GM19455 (cell line): Measurements from ENCODE around the gene NDUFAF7.
A peak's percentile ranks its signal among the peaks of the same experiment; 100 is the strongest.
"Not testable (repeated sequence)": the region's sequence is repeated elsewhere in the genome, so short reads cannot be mapped to it uniquely, and the experiment has no call there.

Experiments
- ATAC-seq: cut with Tn5 transposase; IDR thresholded peaks from one replicate; pipeline ENCODE4 v1.9.1; 2021; ENCODE audit not compliant: unreplicated experiment

The NDUFAF7 gene

GRCh38 chr2:37231241-37232130 lies at the start of gene NDUFAF7, which contains the start of gene CEBPZ:
TSS of gene NDUFAF7 (plus strand) at chr2:37231658. CDS start at chr2:37231706, 48 bp downstream.
TSS of gene CEBPZ (minus strand) at chr2:37231596. CDS start at chr2:37231567, 29 bp downstream.
- peak; percentile 96 for ATAC-seq

- ATAC-seq = no peak
These were observed 49.5 kb upstream of the NDUFAF7 start for GRCh38 chr2:37181726-37182684.

- ATAC-seq = no peak
These were observed 42.9 kb upstream of the NDUFAF7 start, which contains the start of gene SULT6B1 for GRCh38 chr2:37188570-37188969. TSS of gene SULT6B1 (minus strand) at chr2:37188670. CDS start at chr2:37188640, 30 bp downstream.

- ATAC-seq = no peak
These were observed 41.9 kb upstream of the NDUFAF7 start for GRCh38 chr2:37189452-37190153.

GRCh38 chr2:37190290-37190689 lies 41.2 kb upstream of the NDUFAF7 start:
- no peak for ATAC-seq

GRCh38 chr2:37191253-37191652 lies 40.2 kb upstream of the NDUFAF7 start:
- ATAC-seq = no peak

- ATAC-seq = no peak
These were observed 39.7 kb upstream of the NDUFAF7 start for GRCh38 chr2:37191747-37192146.

GRCh38 chr2:37192551-37192950 lies 38.9 kb upstream of the NDUFAF7 start:
- ATAC-seq = no peak

- ATAC-seq = not testable (repeated sequence)
These were observed 35.6 kb upstream of the NDUFAF7 start for GRCh38 chr2:37195862-37196319.

GRCh38 chr2:37196320-37197195 lies 34.9 kb upstream of the NDUFAF7 start, which contains the start of gene CEBPZOS:
TSS of gene CEBPZOS (plus strand) at chr2:37196496. CDS start at chr2:37199705, 3,209 bp downstream.
- peak; percentile 68 for ATAC-seq

- no peak for ATAC-seq
These were observed 32.8 kb upstream of the NDUFAF7 start for GRCh38 chr2:37198681-37199065.

- ATAC-seq = no peak
These were observed 30.2 kb upstream of the NDUFAF7 start for GRCh38 chr2:37201208-37201607.

GRCh38 chr2:37201766-37202165 lies 29.7 kb upstream of the NDUFAF7 start:
- no peak for ATAC-seq

GRCh38 chr2:37203708-37204107 lies 27.8 kb upstream of the NDUFAF7 start:
- ATAC-seq = no peak

- not testable (repeated sequence) for ATAC-seq
These were observed 26.3 kb upstream of the NDUFAF7 start for GRCh38 chr2:37205071-37205661.

- no peak for ATAC-seq
These were observed 25.6 kb upstream of the NDUFAF7 start for GRCh38 chr2:37205689-37206341.

GRCh38 chr2:37206760-37207159 lies 24.7 kb upstream of the NDUFAF7 start:
- ATAC-seq = not testable (repeated sequence)

- no peak for ATAC-seq
These were observed 20.2 kb upstream of the NDUFAF7 start for GRCh38 chr2:37211212-37211611.

GRCh38 chr2:37211939-37212338 lies 19.5 kb upstream of the NDUFAF7 start:
- no peak for ATAC-seq
